AG10803 (cell line): Measurements from ENCODE around the gene COPA.

Experiments
- DNase-seq: peaks from one replicate; pipeline ENCODE4 v3.0.0; 2010; ENCODE audit warnings: low read depth
- H3K4me3 ChIP-seq: 2 replicates; pipeline ENCODE4 v1.5.1; 2011; ENCODE audit warnings: mild to moderate bottlenecking, low read length, control low read depth
- CTCF ChIP-seq: conservative IDR thresholded peaks from 2 replicates; pipeline ENCODE4 v1.5.1; 2011; ENCODE audit warnings: mild to moderate bottlenecking, low read length, control low read depth, inconsistent platforms

The COPA gene

GRCh38 chr1:160354388-160354985, 11.4 kb upstream of the COPA start:
- DNase-seq, result peak; percentile 12

GRCh38 chr1:160353223-160353622, 10.2 kb upstream of the COPA start:
- no peak overlapping the region for H3K4me3 ChIP-seq
- peak; percentile 22 for DNase-seq

More at GRCh38 chr1:160354388-160354985, 11.4 kb upstream of the COPA start:
- H3K4me3 ChIP-seq, result no peak overlapping the region
- peak; percentile 53 for TF ChIP-seq CTCF

GRCh38 chr1:160352555-160352954, 9.5 kb upstream of the COPA start:
- H3K4me3 ChIP-seq, result no peak overlapping the region
- no peak for TF ChIP-seq CTCF
- DNase-seq, result no peak

More at GRCh38 chr1:160353223-160353622, 10.2 kb upstream of the COPA start:
- TF ChIP-seq CTCF, result no peak

GRCh38 chr1:160351629-160352028, 8.6 kb upstream of the COPA start:
- DNase-seq, result no peak
- no peak overlapping the region for H3K4me3 ChIP-seq
- no peak for TF ChIP-seq CTCF

- TF ChIP-seq CTCF, result no peak
- H3K4me3 ChIP-seq, result no peak overlapping the region
- DNase-seq, result no peak
Measured at GRCh38 chr1:160346958-160347357, 3.9 kb upstream of the COPA start.

- H3K4me3 ChIP-seq, result no peak overlapping the region
- no peak for TF ChIP-seq CTCF
Measured at GRCh38 chr1:160346463-160346862, 3.4 kb upstream of the COPA start.

GRCh38 chr1:160344936-160345335, 1.9 kb upstream of the COPA start:
- no peak for DNase-seq
- no peak for TF ChIP-seq CTCF
- no peak overlapping the region for H3K4me3 ChIP-seq

More at GRCh38 chr1:160346463-160346862, 3.4 kb upstream of the COPA start:
- DNase-seq, result no peak
